Endothelial cell of umbilical vein (primary cell): ENCODE results near the gene CD93. TPM values are rescaled to one million over a fixed set of nuclear protein-coding genes. Genes with fewer than 3 reads are reported as not detected.

Source experiments
- BruUV-seq: library from RNA; stranded (reverse); fragments of 400-500 nt; replicated peaks from 2 replicates; lab custom pipeline; 2021; lab: Mats Ljungman, UMichigan
- CTCF ChIA-PET: fragments of 300-600, 350-600 bp; sonication (Branson Sonifier 250); formaldehyde crosslinking; loops from one replicate; lab custom pipeline; 2021; ENCODE audit warnings: antibody characterized with exemption, inconsistent platforms; lab: Charles Lee
- POLR2A ChIA-PET: fragments of 300-600, 350-600 bp; sonication (Branson Sonifier 250); formaldehyde crosslinking; loops from one replicate; lab custom pipeline; 2021; ENCODE audit warnings: antibody characterized with exemption, inconsistent platforms; lab: Charles Lee
- DNase-seq: peaks from one replicate; pipeline ENCODE4 v3.0.0-alpha.2; 2011; ENCODE audit warnings: low read depth, low spot score
- FAIRE-seq: peaks from 2 replicates; lab custom pipeline; 2011; peaks lifted over from hg19 to GRCh38; lab: Jason Lieb, UNC
- H2AFZ ChIP-seq: 2 replicates; pipeline ENCODE4 v1.6.0; 2012; ENCODE audit warnings: low read depth, low read length, control low read depth, inconsistent platforms
- H3K27ac ChIP-seq: 2 replicates; pipeline ENCODE4 v1.5.1; 2011; ENCODE audit warnings: low read depth, mild to moderate bottlenecking, control low read depth, low read length, moderate library complexity; ENCODE audit not compliant: insufficient read depth
- H3K27me3 ChIP-seq, 2 experiments: 2 replicates each; pipeline versions ENCODE4 v1.6.0 to v1.6.1; 2011; ENCODE audit warnings: low read length in 2 of 2, mixed read lengths in 1 of 2; ENCODE audit not compliant: control insufficient read depth in 2 of 2, insufficient read depth in 2 of 2
- H3K36me3 ChIP-seq, 2 experiments: 2 replicates in 1 of 2; 3 replicates in 1 of 2; pipeline ENCODE4 v1.5.1; 2011; ENCODE audit warnings: low read length in 2 of 2, mild to moderate bottlenecking in 1 of 2, moderate library complexity in 1 of 2; ENCODE audit not compliant: control insufficient read depth in 2 of 2, insufficient read depth in 2 of 2; ENCODE audit errors: extremely low read depth in 1 of 2
- H3K4me1 ChIP-seq: 3 replicates; pipeline ENCODE4 v1.5.1; 2011; ENCODE audit warnings: mild to moderate bottlenecking, low read length; ENCODE audit not compliant: control insufficient read depth, insufficient read depth; ENCODE audit errors: extremely low read depth
- H3K4me2 ChIP-seq: 2 replicates; pipeline ENCODE4 v1.6.1; 2011; ENCODE audit warnings: low read length, control low read depth, mixed read lengths; ENCODE audit not compliant: insufficient read depth
- H3K4me3 ChIP-seq, 3 experiments: fragments of 200-600 bp in 1 of 3; sonication (generic), shearing (Covaris generic) in 1 of 3; replicated peaks in 1 of 3; 2 replicates each; pipeline ENCODE4 v1.5.1; 2011 to 2016; ENCODE audit warnings: control low read depth in 3 of 3, low read length in 3 of 3, mild to moderate bottlenecking in 2 of 3, inconsistent platforms in 1 of 3, low read depth in 1 of 3, moderate library complexity in 1 of 3; ENCODE audit not compliant: insufficient read depth in 1 of 3
- H3K79me2 ChIP-seq: 2 replicates; pipeline ENCODE4 v1.6.0; 2012; ENCODE audit warnings: low read length, inconsistent platforms; ENCODE audit not compliant: control insufficient read depth, insufficient read depth
- H3K9ac ChIP-seq: replicated peaks from 2 replicates; pipeline ENCODE3; 2011; ENCODE audit warnings: low read length, control low read depth; ENCODE audit not compliant: insufficient read depth; ENCODE audit errors: extremely low read depth
- H3K9me1 ChIP-seq: replicated peaks from 3 replicates; pipeline ENCODE4 v1.6.0; 2011; ENCODE audit warnings: mild to moderate bottlenecking, low read length; ENCODE audit not compliant: control insufficient read depth, insufficient read depth; ENCODE audit errors: extremely low read depth
- H3K9me3 ChIP-seq: replicated peaks from 2 replicates; pipeline ENCODE4 v1.5.1; 2012; ENCODE audit warnings: low read length, inconsistent platforms; ENCODE audit not compliant: control insufficient read depth, insufficient read depth
- H4K20me1 ChIP-seq: replicated peaks from 2 replicates; pipeline ENCODE3; 2011; ENCODE audit warnings: mild to moderate bottlenecking, low read length; ENCODE audit not compliant: control insufficient read depth, insufficient read depth; ENCODE audit errors: extremely low read depth
- CTCF ChIP-seq, 2 donors: IDR thresholded peaks; 1 replicate in 1 of 2; 2 replicates in 1 of 2; pipeline ENCODE4 v1.5.1; 2011; ENCODE audit warnings: low read length in 2 of 2, mild to moderate bottlenecking in 2 of 2, moderate library complexity in 2 of 2, control low read depth in 1 of 2, inconsistent platforms in 1 of 2, low read depth in 1 of 2; ENCODE audit not compliant: insufficient read depth in 1 of 2; ENCODE audit errors: extremely low read depth in 1 of 2
- EZH2 ChIP-seq: IDR thresholded peaks from 2 replicates; pipeline ENCODE4 v1.6.1; 2012; ENCODE audit warnings: borderline replicate concordance, low read depth, mild to moderate bottlenecking, moderate library complexity, low read length, inconsistent platforms; ENCODE audit not compliant: severe bottlenecking
- FOS ChIP-seq: IDR thresholded peaks from 2 replicates; pipeline ENCODE4 v1.6.1; 2011; ENCODE audit warnings: mild to moderate bottlenecking, low read length, moderate library complexity, borderline replicate concordance; ENCODE audit not compliant: insufficient read depth
- GATA2 ChIP-seq: IDR thresholded peaks from 2 replicates; pipeline ENCODE4 v1.7.0; 2011; ENCODE audit warnings: low read depth, mild to moderate bottlenecking, moderate library complexity, mixed read lengths, low read length; ENCODE audit not compliant: insufficient read length, insufficient read depth
- JUN ChIP-seq: IDR thresholded peaks from 2 replicates; pipeline ENCODE4 v1.6.1; 2011; ENCODE audit warnings: borderline replicate concordance, low read depth; ENCODE audit not compliant: insufficient read length, insufficient read depth
- MAX ChIP-seq: IDR thresholded peaks from 2 replicates; pipeline ENCODE4 v1.6.1; 2011; ENCODE audit not compliant: insufficient read depth, insufficient read length
- MYC ChIP-seq: IDR thresholded peaks from one replicate; pipeline ENCODE4 v1.6.1; 2011; ENCODE audit warnings: mild to moderate bottlenecking, low read depth, low read length
- POLR2A ChIP-seq: IDR thresholded peaks from 2 replicates; pipeline ENCODE4 v1.6.1; 2012; ENCODE audit warnings: low read depth, mild to moderate bottlenecking, control low read depth, low read length
- POLR2AphosphoS5 ChIP-seq: IDR thresholded peaks from 2 replicates; pipeline ENCODE4 v1.6.1; 2012; ENCODE audit warnings: low read depth, mild to moderate bottlenecking, control low read depth, low read length, moderate library complexity; ENCODE audit not compliant: insufficient read depth
- dilution Hi-C: fragments of 300-500 bp; cut with MboI; formaldehyde crosslinking; loops from one replicate; pipeline ENCODE4 v1.15.0; 2019; ENCODE audit warnings: low sequenced_read_pairs; ENCODE audit not compliant: extremely low pct_ligation_motif_present
- intact Hi-C: fragments of 100-400 bp; cut with micrococcal nuclease; formaldehyde crosslinking; loops from one replicate; pipeline ENCODE4 v1.10.0; 2022
- polyA plus RNA-seq, 4 experiments: library from polyadenylated mRNA; depleted of rRNA in 3 of 4; stranded (reverse) in 3 of 4; unstranded in 1 of 4; fragments of >200 nt; gene quantifications; 2 replicates each; pipeline versions ENCODE4 v1.2.1 to v1.2.3, GENCODE V29; 2011 to 2012; ENCODE audit warnings: missing spikeins in 1 of 4
- total RNA-seq: library from RNA; stranded (reverse); gene quantifications from 2 replicates; pipeline ENCODE4 v1.2.3, GENCODE V29; 2021

CD93 gene
- total and polyA plus RNA-seq, 2 donors (not counting 3 experiments of a cell fraction or from before 2014, with no cell fraction given) = 180 to 413 TPM

GRCh38 chr20:23096097-23096496 is 10.0 kb upstream of the CD93 start:
- BruUV-seq = no TSS peak
- no peak overlapping the region for H2AFZ ChIP-seq
- CTCF ChIA-PET = interaction anchor here (0.9 to 1.8 kb wide), 5 partner anchors 10 to 244 kb away, joined by 3 to 10 read pairs (median 3); no protein-coding TSS in a partner anchor

More at GRCh38 chr20:23096097-23096496, 10.0 kb upstream of the CD93 start:
- DNase-seq (no peak), FAIRE-seq (no peak)
- H3K4me3 ChIP-seq = no peak overlapping the region
- no peak overlapping the region for H3K4me2 ChIP-seq
- H3K9me1 ChIP-seq = no peaks in the 10 kb centered on the region
- H3K9me3 ChIP-seq = no peaks in the 10 kb centered on the region
- H4K20me1 ChIP-seq = no peaks in the 10 kb centered on the region
- H3K9ac ChIP-seq = no peak overlapping the region
- H3K27me3 ChIP-seq = no peaks in the 10 kb centered on the region
- H3K36me3 ChIP-seq = no peaks in the 10 kb centered on the region
- no peaks in the 10 kb centered on the region for H3K79me2 ChIP-seq
- TF ChIP-seq GATA2 (no peak), MYC (no peak), POLR2AphosphoS5 (no peak), EZH2 (no peak), POLR2A (no peak), CTCF (IDR thresholded peaks at IDR 0.05; ENCODE audit: extremely low read depth in 1 of 2, insufficient read depth in 1 of 2, low read depth in 1 of 2, low read length in 2 of 2) (no peak), FOS (no peak), JUN (no peak), MAX (no peak)
- POLR2A ChIA-PET = no interaction called here
- H3K27ac ChIP-seq = no peak overlapping the region
- H3K4me1 ChIP-seq = peaks cover 33% of the 10 kb centered on the region
- intact Hi-C loops (no loop called here), dilution Hi-C loops (no loop called here)
